ENCODE results near the gene RERE. TPM values are rescaled to one million over a fixed set of nuclear protein-coding genes. Genes with fewer than 3 reads are reported as not detected.

Gene RERE
- polyA plus RNA-seq, 1 experiment = 14.3 TPM

GRCh38 chr1:8851060-8851459, 33.6 kb upstream of the RERE start:
- no peak for TF ChIP-seq CTCF (IDR thresholded peaks at IDR 0.05; ENCODE audit: low read depth, low read length)
- ChIA-PET CTCF (interaction anchor here (0.7 to 5.1 kb wide), 8 partner anchors 9 to 876 kb away, joined by 3 to 82 read pairs (median 4); no protein-coding TSS in a partner anchor), POLR2A (interaction anchor here (0.7 kb wide), 1 partner anchor 111 kb away, joined by 3 read pairs; no protein-coding TSS in a partner anchor)
- Histone ChIP-seq H3K9me3 (ENCODE audit: control insufficient read depth, insufficient read depth, low read length) (no peaks in the 10 kb centered on the region; the same call in 1 of the 2 replicates), H3K27ac (ENCODE audit: low read depth, low read length) (no peak overlapping the region), H3K4me3 (ENCODE audit: low read depth, low read length) (no peak overlapping the region), H3K27me3 (ENCODE audit: control insufficient read depth, insufficient read depth, low read length) (peaks cover 2% of the 10 kb centered on the region)
- DNase-seq (ENCODE audit: low read depth, low spot score) = no peak

- H3K27me3 ChIP-seq (ENCODE audit: control insufficient read depth, insufficient read depth, low read length) = peaks cover 11% of the 10 kb centered on the region
- H3K9me3 ChIP-seq (ENCODE audit: control insufficient read depth, insufficient read depth, low read length) = no peaks in the 10 kb centered on the region; the same call in 1 of the 2 replicates
- H3K27ac ChIP-seq (ENCODE audit: low read depth, low read length) = no peak overlapping the region
- peak; percentile 89 for DNase-seq (ENCODE audit: low read depth, low spot score)
- ChIA-PET CTCF (interaction anchor here (0.5 to 5.1 kb wide), 83 partner anchors 10 to 1573 kb away, joined by 3 to 82 read pairs (median 4); no protein-coding TSS in a partner anchor), POLR2A (interaction anchor here (0.6 to 2.2 kb wide), 8 partner anchors 9 to 371 kb away, joined by 3 to 25 read pairs (median 5); partner anchors contain the start of genes ENO1 and RERE)
- peak; percentile 96 for TF ChIP-seq CTCF (IDR thresholded peaks at IDR 0.05; ENCODE audit: low read depth, low read length)
- no peak overlapping the region for H3K4me3 ChIP-seq (ENCODE audit: low read depth, low read length)
Measured at GRCh38 chr1:8848663-8849386, 31.4 kb upstream of the RERE start.

- H3K27ac ChIP-seq (ENCODE audit: low read depth, low read length) = no peak overlapping the region
- H3K27me3 ChIP-seq (ENCODE audit: control insufficient read depth, insufficient read depth, low read length) = peaks cover 11% of the 10 kb centered on the region
- peaks cover 6% of the 10 kb centered on the region; the same call in 1 of the 2 replicates for H3K9me3 ChIP-seq (ENCODE audit: control insufficient read depth, insufficient read depth, low read length)
- DNase-seq (ENCODE audit: low read depth, low spot score) = no peak
- POLR2A ChIA-PET = interaction anchor here (2.2 kb wide), 1 partner anchor 108 kb away, joined by 8 read pairs; no protein-coding TSS in a partner anchor
- no peak for TF ChIP-seq CTCF (IDR thresholded peaks at IDR 0.05; ENCODE audit: low read depth, low read length)
- CTCF ChIA-PET = interaction anchor here (0.7 to 5.1 kb wide), 30 partner anchors 9 to 496 kb away, joined by 3 to 82 read pairs (median 7); no protein-coding TSS in a partner anchor
- no peak overlapping the region for H3K4me3 ChIP-seq (ENCODE audit: low read depth, low read length)
Measured at GRCh38 chr1:8847990-8848389, 30.6 kb upstream of the RERE start.

- CTCF ChIA-PET = interaction anchor here (1.4 kb wide), 1 partner anchor 120 kb away, joined by 4 read pairs; no protein-coding TSS in a partner anchor
- Histone ChIP-seq H3K4me3 (ENCODE audit: low read depth, low read length) (no peak overlapping the region), H3K27ac (ENCODE audit: low read depth, low read length) (no peak overlapping the region), H3K27me3 (ENCODE audit: control insufficient read depth, insufficient read depth, low read length) (peaks cover 11% of the 10 kb centered on the region), H3K9me3 (ENCODE audit: control insufficient read depth, insufficient read depth, low read length) (peaks cover 13% of the 10 kb centered on the region; the same call in 1 of the 2 replicates)
- TF ChIP-seq CTCF (IDR thresholded peaks at IDR 0.05; ENCODE audit: low read depth, low read length) = no peak
- POLR2A ChIA-PET = no interaction called here
- DNase-seq (ENCODE audit: low read depth, low spot score) = no peak
Measured at GRCh38 chr1:8846263-8846662, 28.8 kb upstream of the RERE start.

All from AG04450 (cell line).